Fibroblast of lung (primary cell): ENCODE data around the gene IGFL4. TPM values are rescaled to one million over a fixed set of nuclear protein-coding genes. Genes with fewer than 3 reads are reported as not detected.

Source experiments
- DNase-seq, 2 donors: peaks; one replicate each; pipeline versions ENCODE4 v3.0.0 to v3.0.0-alpha.2; 2010; ENCODE audit warnings: low read depth in 2 of 2
- H2AFZ ChIP-seq: 2 replicates; pipeline ENCODE4 v1.5.1; 2012; ENCODE audit warnings: low read length, control low read depth, inconsistent platforms
- H3K27ac ChIP-seq: 2 replicates; pipeline ENCODE4 v1.5.1; 2011; ENCODE audit warnings: low read length, control low read depth; ENCODE audit not compliant: insufficient read depth
- H3K27me3 ChIP-seq: 2 replicates; pipeline ENCODE4 v1.5.1; 2011; ENCODE audit warnings: mild to moderate bottlenecking, low read length; ENCODE audit not compliant: control insufficient read depth, insufficient read depth
- H3K36me3 ChIP-seq: 2 replicates; pipeline ENCODE4 v1.5.1; 2011; ENCODE audit warnings: low read length; ENCODE audit not compliant: control insufficient read depth, insufficient read depth
- H3K4me1 ChIP-seq: 2 replicates; pipeline ENCODE4 v1.5.1; 2011; ENCODE audit warnings: low read length; ENCODE audit not compliant: control insufficient read depth, insufficient read depth; ENCODE audit errors: extremely low read depth
- H3K4me2 ChIP-seq: 2 replicates; pipeline ENCODE4 v1.5.1; 2011; ENCODE audit warnings: low read length, control low read depth; ENCODE audit not compliant: insufficient read depth; ENCODE audit errors: extremely low read depth
- H3K4me3 ChIP-seq, 4 experiments: fragments of 200-600 bp in 1 of 4; sonication (generic) in 1 of 4; replicated peaks in 1 of 4; 2 replicates each; pipeline ENCODE4 v1.5.1; 2011 to 2016; ENCODE audit warnings: low read length in 4 of 4, low read depth in 3 of 4, mild to moderate bottlenecking in 3 of 4, control low read depth in 2 of 4, inconsistent platforms in 1 of 4, mixed read lengths in 1 of 4; ENCODE audit not compliant: insufficient read depth in 1 of 4; ENCODE audit errors: control extremely low read depth in 1 of 4
- H3K79me2 ChIP-seq: 2 replicates; pipeline ENCODE4 v1.5.1; 2012; ENCODE audit warnings: mild to moderate bottlenecking, low read length, inconsistent platforms; ENCODE audit not compliant: control insufficient read depth, insufficient read depth
- H3K9ac ChIP-seq: 2 replicates; pipeline ENCODE4 v1.5.1; 2011; ENCODE audit warnings: mild to moderate bottlenecking, low read length, control low read depth; ENCODE audit not compliant: insufficient read depth
- H3K9me3 ChIP-seq: 2 replicates; pipeline ENCODE4 v1.5.1; 2012; ENCODE audit warnings: low read depth, low read length; ENCODE audit not compliant: control insufficient read depth, insufficient read depth
- H4K20me1 ChIP-seq: 2 replicates; pipeline ENCODE4 v1.5.1; 2011; ENCODE audit warnings: low read length; ENCODE audit not compliant: control insufficient read depth, insufficient read depth; ENCODE audit errors: extremely low read depth
- EZH2 ChIP-seq: IDR thresholded peaks from 2 replicates; pipeline ENCODE4 v1.5.1; 2012; ENCODE audit warnings: low read length, control low read depth, mild to moderate bottlenecking; ENCODE audit errors: missing control alignments
- polyA plus RNA-seq, 2 donors: library from polyadenylated mRNA; depleted of rRNA in 1 of 2; stranded (reverse) in 1 of 2; unstranded in 1 of 2; fragments of >200 nt; gene quantifications; 2 replicates each; pipeline ENCODE4 v1.2.1, GENCODE V29; 2011 to 2012; ENCODE audit warnings: missing spikeins in 1 of 2
- total RNA-seq: library from RNA; depleted of rRNA; stranded (reverse); fragments of >200 nt; gene quantifications from 2 replicates; pipeline ENCODE4 v1.2.1, GENCODE V29; 2014
- TF ChIP-seq, protein P1 (sequence below), 2 donors: IDR thresholded peaks in 1 of 2; conservative IDR thresholded peaks in 1 of 2; 1 replicate in 1 of 2; 2 replicates in 1 of 2; pipeline ENCODE4 v1.5.1; 2011 to 2012; ENCODE audit warnings: low read length in 2 of 2, control low read depth in 1 of 2, inconsistent platforms in 1 of 2, low read depth in 1 of 2, mild to moderate bottlenecking in 1 of 2

The IGFL4 gene
- total and polyA plus RNA-seq, 2 donors (not counting 1 experiment from before 2014, with no cell fraction given), result not detected

GRCh38 chr19:46014534-46014933, 26.3 kb downstream of the IGFL4 start:
- Histone ChIP-seq H3K4me3 (no peak overlapping the region), H3K4me2 (peak overlapping the region; percentile 75), H2AFZ (no peak overlapping the region), H3K9ac (no peak overlapping the region), H3K27ac (no peak overlapping the region), H3K36me3 (no peaks in the 10 kb centered on the region), H3K9me3 (no peaks in the 10 kb centered on the region), H3K79me2 (no peaks in the 10 kb centered on the region), H4K20me1 (no peaks in the 10 kb centered on the region), H3K27me3 (peaks cover 7% of the 10 kb centered on the region), H3K4me1 (peaks cover 5% of the 10 kb centered on the region)
- peak; percentile 41 for TF ChIP-seq EZH2
- TF ChIP-seq, protein P1, sequence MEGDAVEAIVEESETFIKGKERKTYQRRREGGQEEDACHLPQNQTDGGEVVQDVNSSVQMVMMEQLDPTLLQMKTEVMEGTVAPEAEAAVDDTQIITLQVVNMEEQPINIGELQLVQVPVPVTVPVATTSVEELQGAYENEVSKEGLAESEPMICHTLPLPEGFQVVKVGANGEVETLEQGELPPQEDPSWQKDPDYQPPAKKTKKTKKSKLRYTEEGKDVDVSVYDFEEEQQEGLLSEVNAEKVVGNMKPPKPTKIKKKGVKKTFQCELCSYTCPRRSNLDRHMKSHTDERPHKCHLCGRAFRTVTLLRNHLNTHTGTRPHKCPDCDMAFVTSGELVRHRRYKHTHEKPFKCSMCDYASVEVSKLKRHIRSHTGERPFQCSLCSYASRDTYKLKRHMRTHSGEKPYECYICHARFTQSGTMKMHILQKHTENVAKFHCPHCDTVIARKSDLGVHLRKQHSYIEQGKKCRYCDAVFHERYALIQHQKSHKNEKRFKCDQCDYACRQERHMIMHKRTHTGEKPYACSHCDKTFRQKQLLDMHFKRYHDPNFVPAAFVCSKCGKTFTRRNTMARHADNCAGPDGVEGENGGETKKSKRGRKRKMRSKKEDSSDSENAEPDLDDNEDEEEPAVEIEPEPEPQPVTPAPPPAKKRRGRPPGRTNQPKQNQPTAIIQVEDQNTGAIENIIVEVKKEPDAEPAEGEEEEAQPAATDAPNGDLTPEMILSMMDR (conservative IDR thresholded peaks at IDR 0.05 in 1 of 2, IDR thresholded peaks at IDR 0.05 in 1 of 2; ENCODE audit: low read depth in 1 of 2, low read length in 2 of 2), result no peak
- no peak for DNase-seq

DNA sequence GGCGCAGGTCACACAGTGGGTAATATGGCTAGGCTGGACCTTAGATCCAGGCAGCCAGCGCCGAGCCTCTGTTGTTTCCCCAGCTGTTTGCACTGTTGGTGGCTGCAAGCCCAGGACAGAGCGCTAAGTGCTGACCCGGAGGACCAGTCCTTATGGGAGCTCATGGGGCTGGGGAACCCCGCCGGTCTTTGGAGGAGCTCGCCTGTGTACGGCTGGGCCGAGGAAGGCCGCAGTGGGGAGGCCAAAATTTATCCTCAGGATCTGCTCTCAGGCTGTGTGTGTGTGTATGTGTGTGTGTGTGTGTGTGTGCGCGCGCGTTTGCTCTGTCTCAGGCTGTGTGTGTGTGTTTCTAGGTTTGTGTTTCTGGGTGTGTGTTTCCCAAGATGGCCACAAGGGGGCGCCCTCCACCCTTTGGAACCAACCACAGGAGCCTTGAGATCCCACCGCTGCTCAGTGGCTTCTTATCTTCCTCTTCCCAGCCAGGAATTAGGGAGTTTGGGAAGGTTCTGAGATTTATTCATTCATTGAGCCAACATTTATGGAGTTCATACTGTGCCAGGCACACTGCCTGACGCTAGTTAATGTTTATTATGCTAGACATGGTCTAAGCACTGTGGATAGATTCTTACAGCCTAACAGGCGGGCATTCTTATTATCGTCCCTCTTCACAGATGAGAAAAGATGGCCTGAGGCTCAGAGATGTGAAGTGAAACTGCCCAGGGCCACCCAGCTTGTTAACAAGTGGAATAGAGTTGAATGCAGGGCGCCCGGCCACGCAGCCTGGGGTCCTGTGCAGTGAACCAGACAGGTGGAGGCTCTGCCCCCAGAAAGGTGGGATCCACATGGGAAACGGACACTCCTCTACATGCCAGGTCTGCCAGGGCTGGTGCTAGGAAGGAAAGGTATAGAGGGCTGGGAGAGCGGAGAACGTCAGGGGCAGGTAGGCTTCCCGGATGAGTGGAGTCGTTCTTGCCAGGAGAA, 31.0 kb downstream of the IGFL4 start:
- Histone ChIP-seq H3K36me3 (no peaks in the 10 kb centered on the region), H3K79me2 (no peaks in the 10 kb centered on the region), H3K27ac (no peak overlapping the region), H3K9me3 (no peaks in the 10 kb centered on the region), H3K4me2 (no peak overlapping the region), H4K20me1 (no peaks in the 10 kb centered on the region), H3K4me1 (no peaks in the 10 kb centered on the region), H3K9ac (no peak overlapping the region), H3K27me3 (no peaks in the 10 kb centered on the region), H2AFZ (no peak overlapping the region), H3K4me3 (no peak overlapping the region)
- DNase-seq, result peak; percentile 59 to 70
- TF ChIP-seq, protein P1 (conservative IDR thresholded peaks at IDR 0.05 in 1 of 2, IDR thresholded peaks at IDR 0.05 in 1 of 2; ENCODE audit: low read depth in 1 of 2, low read length in 2 of 2), result peak; percentile 76 to 88
- TF ChIP-seq EZH2, result no peak

DNA sequence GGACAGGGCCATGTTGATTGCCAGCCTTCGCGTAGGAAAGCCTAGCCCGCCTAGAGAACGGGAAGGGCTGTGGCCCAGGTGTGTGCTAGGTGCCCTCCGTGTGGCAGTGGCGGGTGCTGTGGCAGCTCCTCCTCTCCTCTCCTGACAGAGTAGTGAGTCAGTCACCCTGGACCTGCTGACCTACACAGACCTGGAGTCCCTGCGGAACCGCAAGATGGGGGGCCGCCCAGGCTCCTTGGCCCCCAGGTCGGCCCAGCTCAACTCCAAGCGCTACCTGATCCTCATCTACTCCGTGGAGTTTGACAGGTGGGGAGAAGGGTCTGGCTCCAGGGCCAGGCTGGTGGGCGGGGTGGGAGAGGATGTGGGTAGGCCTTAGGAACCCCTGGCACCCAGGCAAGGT, 34.4 kb downstream of the IGFL4 start:
- DNase-seq, result no peak
- no peak overlapping the region for H3K4me2 ChIP-seq
- no peak overlapping the region for H3K9ac ChIP-seq
- H2AFZ ChIP-seq, result no peak overlapping the region
- H3K79me2 ChIP-seq, result no peaks in the 10 kb centered on the region
- no peak for TF ChIP-seq EZH2
- TF ChIP-seq, protein P1 (conservative IDR thresholded peaks at IDR 0.05 in 1 of 2, IDR thresholded peaks at IDR 0.05 in 1 of 2; ENCODE audit: low read depth in 1 of 2, low read length in 2 of 2), result no peak
- no peaks in the 10 kb centered on the region for H4K20me1 ChIP-seq
- H3K27me3 ChIP-seq, result no peaks in the 10 kb centered on the region
- H3K9me3 ChIP-seq, result no peaks in the 10 kb centered on the region
- H3K36me3 ChIP-seq, result no peaks in the 10 kb centered on the region
- no peak overlapping the region for H3K4me3 ChIP-seq
- no peak overlapping the region for H3K27ac ChIP-seq
- no peaks in the 10 kb centered on the region for H3K4me1 ChIP-seq
